Transverse colon (tissue), 4 donors: ENCODE data around the gene INPP5B. TPM values are rescaled to one million over a fixed set of nuclear protein-coding genes. Genes with fewer than 3 reads are reported as not detected.

ENCODE experiments used
- DNase-seq: peaks from one replicate; pipeline ENCODE4 v3.0.0-alpha.2; 2019
- H3K27ac ChIP-seq, 4 donors: fragments of 200-600 bp; sonication (generic); 2 replicates each; pipeline ENCODE4 v1.5.1; 2016 to 2018; ENCODE audit warnings: inconsistent platforms in 4 of 4
- H3K27me3 ChIP-seq: fragments of 200-600 bp; sonication (generic); 2 replicates; pipeline ENCODE4 v1.5.1; 2017; ENCODE audit warnings: inconsistent platforms
- H3K36me3 ChIP-seq, 4 donors: fragments of 200-600 bp; sonication (generic); 2 replicates each; pipeline ENCODE4 v1.5.1; 2017 to 2019; ENCODE audit warnings: inconsistent platforms in 4 of 4
- H3K4me1 ChIP-seq, 4 donors: fragments of 200-600 bp; sonication (generic); 2 replicates each; pipeline ENCODE4 v1.5.1; 2017 to 2020; ENCODE audit warnings: inconsistent platforms in 4 of 4
- H3K4me3 ChIP-seq, 4 donors: fragments of 200-600 bp; sonication (generic); 1 replicate in 1 of 4; 2 replicates in 3 of 4; pipeline versions ENCODE4 v1.5.1 to v1.6.1; 2017 to 2019; ENCODE audit warnings: inconsistent platforms in 4 of 4
- H3K9me3 ChIP-seq, 2 donors: fragments of 200-600 bp; sonication (generic); 2 replicates each; pipeline ENCODE4 v1.5.1; 2017 to 2019; ENCODE audit warnings: inconsistent platforms in 2 of 2
- EP300 ChIP-seq: sonication (generic); formaldehyde crosslinking; IDR thresholded peaks from one replicate; pipeline ENCODE4 v1.6.1; 2017; ENCODE audit warnings: antibody characterized with exemption, low read depth
- POLR2A ChIP-seq: fragments of 450-650 bp; IDR thresholded peaks from one replicate; pipeline ENCODE4 v1.6.1; 2016; ENCODE audit warnings: antibody characterized with exemption, mild to moderate bottlenecking, moderate library complexity
- POLR2AphosphoS5 ChIP-seq, 3 donors: sonication (generic); formaldehyde crosslinking; IDR thresholded peaks; one replicate each; pipeline ENCODE4 v1.6.1; 2016; ENCODE audit warnings: antibody characterized with exemption in 3 of 3
- WGBS, 2 donors: methylation state at CpG; one replicate each; pipeline ENCODE4 v1.1.5; 2018; ENCODE audit warnings: low coverage in 1 of 2; 5-methylcytosine and 5-hydroxymethylcytosine counted together
- in situ Hi-C, 4 donors: fragments of 200-750 bp; cut with MboI; loops; one replicate each; pipeline versions ENCODE4 v1.15.0 to v1.15.1; 2017; ENCODE audit warnings: low sequenced_read_pairs in 3 of 4, low pct_ligation_motif_present in 1 of 4, low pct_unique_long_range_greater_than_20kb in 1 of 4
- intact Hi-C: fragments of 100-400 bp; cut with DNase I; formaldehyde crosslinking; loops from one replicate; pipeline ENCODE4 v1.15.1; 2023; ENCODE audit warnings: low total_unique reads
- total RNA-seq, 4 donors: library from RNA; depleted of rRNA; stranded (reverse); fragments of >200 nt; gene quantifications; one replicate each; pipeline ENCODE4 v1.1.0, GENCODE V29; 2016
- TF ChIP-seq, protein P1 (sequence below), 5 experiments: fragments of 200-600 bp in 3 of 5; fragments of 450-650 bp in 2 of 5; sonication (generic) in 3 of 5; IDR thresholded peaks; 1 replicate in 2 of 5; 2 replicates in 3 of 5; pipeline ENCODE4 v1.5.1; 2016 to 2017; ENCODE audit warnings: antibody characterized with exemption in 5 of 5, inconsistent platforms in 3 of 5, mild to moderate bottlenecking in 2 of 5, moderate library complexity in 1 of 5

INPP5B gene
- total RNA-seq, 4 donors from 2014 or later: 32.6 to 43.6 (median 39.1) TPM

DNA sequence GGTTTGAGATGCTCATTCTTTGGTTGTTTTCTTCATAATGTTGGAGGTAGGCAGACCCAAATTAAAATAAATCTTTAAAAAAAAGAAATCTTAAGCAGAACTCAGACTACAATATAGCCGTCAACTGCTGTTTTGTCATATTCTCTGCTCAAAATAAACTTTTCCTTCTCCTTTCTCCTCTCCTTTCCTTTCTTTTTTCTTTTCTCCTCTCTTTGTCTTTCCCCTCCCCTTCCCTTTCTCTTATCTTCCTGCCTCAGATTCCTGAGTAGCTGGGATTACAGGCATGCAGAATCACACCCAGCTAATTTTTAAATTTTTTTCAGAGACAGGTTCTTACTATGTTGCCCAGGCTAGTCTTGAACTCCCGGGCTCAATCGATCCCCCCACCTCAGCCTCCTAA is 62.7 kb downstream of the INPP5B start:
- 94% methylated on average over 3 of the region's 3 CpGs; no CpG with 5 or more reads in 1 of the 2 donors for WGBS, 2 donors
- intact Hi-C loops: no loop called here
- TF ChIP-seq POLR2AphosphoS5 (IDR thresholded peaks at IDR 0.05): no peak
- no peak for TF ChIP-seq POLR2A
- TF ChIP-seq, protein P1, sequence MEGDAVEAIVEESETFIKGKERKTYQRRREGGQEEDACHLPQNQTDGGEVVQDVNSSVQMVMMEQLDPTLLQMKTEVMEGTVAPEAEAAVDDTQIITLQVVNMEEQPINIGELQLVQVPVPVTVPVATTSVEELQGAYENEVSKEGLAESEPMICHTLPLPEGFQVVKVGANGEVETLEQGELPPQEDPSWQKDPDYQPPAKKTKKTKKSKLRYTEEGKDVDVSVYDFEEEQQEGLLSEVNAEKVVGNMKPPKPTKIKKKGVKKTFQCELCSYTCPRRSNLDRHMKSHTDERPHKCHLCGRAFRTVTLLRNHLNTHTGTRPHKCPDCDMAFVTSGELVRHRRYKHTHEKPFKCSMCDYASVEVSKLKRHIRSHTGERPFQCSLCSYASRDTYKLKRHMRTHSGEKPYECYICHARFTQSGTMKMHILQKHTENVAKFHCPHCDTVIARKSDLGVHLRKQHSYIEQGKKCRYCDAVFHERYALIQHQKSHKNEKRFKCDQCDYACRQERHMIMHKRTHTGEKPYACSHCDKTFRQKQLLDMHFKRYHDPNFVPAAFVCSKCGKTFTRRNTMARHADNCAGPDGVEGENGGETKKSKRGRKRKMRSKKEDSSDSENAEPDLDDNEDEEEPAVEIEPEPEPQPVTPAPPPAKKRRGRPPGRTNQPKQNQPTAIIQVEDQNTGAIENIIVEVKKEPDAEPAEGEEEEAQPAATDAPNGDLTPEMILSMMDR (IDR thresholded peaks at IDR 0.05): no peak
- no peak for TF ChIP-seq EP300

DNA sequence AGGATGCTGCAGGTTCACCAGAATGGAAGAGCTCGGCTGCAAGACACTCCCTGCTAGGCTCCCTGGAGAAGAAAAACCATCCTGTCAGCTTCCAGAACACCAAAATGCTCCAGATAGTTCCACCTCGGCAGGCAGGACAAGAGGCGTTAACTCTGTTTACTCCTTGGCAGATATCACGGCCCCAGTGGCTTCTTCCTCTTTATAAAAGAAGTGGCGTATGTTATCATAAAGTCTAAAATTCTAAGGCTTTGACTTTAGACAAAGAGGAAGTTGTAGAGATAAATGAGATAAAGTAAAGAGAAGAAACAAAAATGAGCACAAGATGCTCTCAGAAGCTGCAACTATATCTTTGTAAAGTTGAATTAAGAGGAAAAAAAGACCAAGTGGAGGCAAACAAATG is 63.2 kb downstream of the INPP5B start:
- intact Hi-C loops: no loop called here
- Histone ChIP-seq H3K27ac (no peak overlapping the region), H3K27me3 (no peaks in the 10 kb centered on the region), H3K36me3 (peaks cover 0 to 87% (median 43%) of the 10 kb centered on the region in 4 donors), H3K4me3 (no peak overlapping the region), H3K9me3 (no peaks in the 10 kb centered on the region), H3K4me1 (no peaks in the 10 kb centered on the region)
- in situ Hi-C loops: loop anchor here in 1 of 4 donors (10.0 kb wide), 1 partner anchor 81 kb away; no protein-coding TSS in a partner anchor
- TF ChIP-seq, protein P1 (IDR thresholded peaks at IDR 0.05): no peak
- no peak for DNase-seq
- 76 to 77% methylated on average over 3 to 5 of the region's 5 CpGs for WGBS, 2 donors

More for the DNA sequence above, 62.7 kb downstream of the INPP5B start:
- no peaks in the 10 kb centered on the region for H3K9me3 ChIP-seq
- no peaks in the 10 kb centered on the region for H3K4me1 ChIP-seq
- DNase-seq: no peak
- H3K4me3 ChIP-seq: no peak overlapping the region
- in situ Hi-C loops: loop anchor here in 1 of 4 donors (10.0 kb wide), 1 partner anchor 81 kb away; no protein-coding TSS in a partner anchor
- H3K27ac ChIP-seq: no peak overlapping the region
- H3K36me3 ChIP-seq: peaks cover 0 to 90% (median 44%) of the 10 kb centered on the region in 4 donors
- H3K27me3 ChIP-seq: no peaks in the 10 kb centered on the region

DNA sequence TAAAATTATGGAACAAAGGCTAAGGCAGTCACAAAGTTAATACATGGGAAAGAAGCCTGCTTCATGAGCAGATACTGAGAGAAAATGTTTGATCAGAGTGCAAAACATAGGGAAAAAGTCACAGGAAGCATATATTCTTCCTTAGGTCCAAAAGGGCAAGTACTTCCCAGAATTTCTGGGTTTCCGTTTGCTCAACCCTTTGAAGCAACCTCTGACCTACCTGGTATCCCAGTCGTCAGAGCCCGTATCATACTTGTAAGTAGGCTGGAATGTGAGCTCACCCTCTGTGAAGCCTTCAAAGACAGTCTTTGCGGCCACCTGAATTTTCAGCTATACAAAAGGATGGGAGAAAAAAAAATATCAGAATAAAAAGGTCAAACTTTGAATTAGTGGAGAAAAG is 67.0 kb downstream of the INPP5B start:
- Histone ChIP-seq H3K4me3 (no peak overlapping the region), H3K4me1 (no peaks in the 10 kb centered on the region), H3K27ac (no peak overlapping the region), H3K27me3 (no peaks in the 10 kb centered on the region), H3K9me3 (no peaks in the 10 kb centered on the region), H3K36me3 (peaks cover 0 to 80% (median 38%) of the 10 kb centered on the region in 4 donors)
- intact Hi-C loops (no loop called here), in situ Hi-C loops (loop anchor here in 1 of 4 donors (10.0 kb wide), 1 partner anchor 85 kb away; no protein-coding TSS in a partner anchor)
- TF ChIP-seq EP300: no peak
- no peak for TF ChIP-seq POLR2A
- TF ChIP-seq, protein P1 (IDR thresholded peaks at IDR 0.05): no peak
- no peak for TF ChIP-seq POLR2AphosphoS5 (IDR thresholded peaks at IDR 0.05)
- no peak for DNase-seq
- 86 to 97% methylated on average over 4 of the region's 4 CpGs for WGBS, 2 donors

DNA sequence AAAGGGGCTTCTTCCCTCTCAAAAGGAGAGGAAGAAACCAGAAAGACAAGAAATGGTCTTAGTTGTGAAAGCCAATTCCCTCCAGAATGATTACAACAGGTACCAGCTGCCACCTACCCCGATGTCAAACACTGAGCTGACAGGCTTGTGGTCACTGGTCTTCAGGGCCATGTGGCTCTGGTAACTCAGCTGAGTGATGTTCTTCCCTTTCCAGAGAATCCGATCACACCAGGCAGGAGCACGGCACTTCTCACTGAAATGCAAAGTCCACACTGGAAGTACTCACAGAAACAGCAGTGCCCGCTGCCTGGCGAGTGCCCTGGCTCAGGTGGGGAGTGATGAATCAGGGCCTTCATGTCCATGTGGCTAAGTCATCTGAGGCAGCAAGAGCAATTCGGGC is 68.8 kb downstream of the INPP5B start:
- no peaks in the 10 kb centered on the region for H3K9me3 ChIP-seq
- H3K27ac ChIP-seq: no peak overlapping the region
- in situ Hi-C loops (no loop called here), intact Hi-C loops (no loop called here)
- H3K4me3 ChIP-seq: no peak overlapping the region
- H3K4me1 ChIP-seq: no peaks in the 10 kb centered on the region
- DNase-seq: no peak
- TF ChIP-seq, protein P1 (IDR thresholded peaks at IDR 0.05): no peak
- TF ChIP-seq EP300 (no peak), POLR2A (no peak), POLR2AphosphoS5 (IDR thresholded peaks at IDR 0.05) (no peak)
- WGBS, 2 donors: 93% methylated on average over 6 of the region's 6 CpGs; no CpG with 5 or more reads in 1 of the 2 donors
- no peaks in the 10 kb centered on the region for H3K27me3 ChIP-seq
- H3K36me3 ChIP-seq: peaks cover 0 to 79% (median 37%) of the 10 kb centered on the region in 4 donors
